ENCODE results near the gene PUS1. TPM values are rescaled to one million over a fixed set of nuclear protein-coding genes. Genes with fewer than 3 reads are reported as not detected.
A peak's percentile ranks its signal among the peaks of the same experiment; 100 is the strongest.

The PUS1 gene
- total and polyA plus RNA-seq, 2 donors from 2014 or later: 16.1 to 28.8 TPM

- Histone ChIP-seq H3K27ac (ENCODE audit: low read depth in 2 of 2, low read length in 2 of 2) (no peak overlapping the region), H3K9me3 (ENCODE audit: control insufficient read depth in 2 of 3, insufficient read depth in 1 of 3, low read length in 3 of 3) (no peaks in the 10 kb centered on the region), H3K27me3 (ENCODE audit: control insufficient read depth, insufficient read depth, low read length) (no peaks in the 10 kb centered on the region), H3K9ac (ENCODE audit: low read length in 3 of 3) (no peak overlapping the region), H3K36me3 (ENCODE audit: control insufficient read depth in 2 of 3, insufficient read depth in 3 of 3, low read length in 3 of 3) (peaks cover 0 to 12% (median 0%) of the 10 kb centered on the region in 3 donors), H3K4me3 (ENCODE audit: low read length in 3 of 3) (no peak overlapping the region), H3K4me1 (ENCODE audit: control insufficient read depth in 2 of 3, insufficient read depth in 2 of 3, low read depth in 1 of 3, low read length in 3 of 3) (no peaks in the 10 kb centered on the region)
- no peak for TF ChIP-seq CTCF (IDR thresholded peaks at IDR 0.05; ENCODE audit: borderline replicate concordance, extremely low read depth, insufficient read depth)
- intact Hi-C loops (cut with DNase I): no loop called here
- DNase-seq (peak in 1 of 5 donors; percentile 29), FAIRE-seq (no peak)
Measured at GRCh38 chr12:131942671-131943070, 13.6 kb downstream of the PUS1 start.

- TF ChIP-seq CTCF (IDR thresholded peaks at IDR 0.05; ENCODE audit: borderline replicate concordance, extremely low read depth, insufficient read depth): no peak
- peaks cover 0 to 12% (median 0%) of the 10 kb centered on the region in 3 donors for H3K36me3 ChIP-seq (ENCODE audit: control insufficient read depth in 2 of 3, insufficient read depth in 3 of 3, low read length in 3 of 3)
- no peak for FAIRE-seq
- H3K9ac ChIP-seq (ENCODE audit: low read length in 3 of 3): no peak overlapping the region
- H3K27ac ChIP-seq (ENCODE audit: low read depth in 2 of 2, low read length in 2 of 2): no peak overlapping the region
- no peaks in the 10 kb centered on the region for H3K9me3 ChIP-seq (ENCODE audit: control insufficient read depth in 2 of 3, insufficient read depth in 1 of 3, low read length in 3 of 3)
- no peaks in the 10 kb centered on the region for H3K27me3 ChIP-seq (ENCODE audit: control insufficient read depth, insufficient read depth, low read length)
- H3K4me3 ChIP-seq (ENCODE audit: low read length in 3 of 3): no peak overlapping the region
- H3K4me1 ChIP-seq (ENCODE audit: control insufficient read depth in 2 of 3, insufficient read depth in 2 of 3, low read depth in 1 of 3, low read length in 3 of 3): no peaks in the 10 kb centered on the region
- DNase-seq: peak in 1 of 5 donors; percentile 48
- intact Hi-C loops (cut with DNase I): no loop called here
Measured at GRCh38 chr12:131943389-131943788, 14.3 kb downstream of the PUS1 start.

- Histone ChIP-seq H3K27ac (ENCODE audit: low read depth in 2 of 2, low read length in 2 of 2) (no peak overlapping the region), H3K9ac (ENCODE audit: low read length in 3 of 3) (no peak overlapping the region), H3K36me3 (ENCODE audit: control insufficient read depth in 2 of 3, insufficient read depth in 3 of 3, low read length in 3 of 3) (peaks cover 0 to 12% (median 0%) of the 10 kb centered on the region in 3 donors), H3K4me1 (ENCODE audit: control insufficient read depth in 2 of 3, insufficient read depth in 2 of 3, low read depth in 1 of 3, low read length in 3 of 3) (no peaks in the 10 kb centered on the region), H3K27me3 (ENCODE audit: control insufficient read depth, insufficient read depth, low read length) (no peaks in the 10 kb centered on the region), H3K4me3 (ENCODE audit: low read length in 3 of 3) (no peak overlapping the region), H3K9me3 (ENCODE audit: control insufficient read depth in 2 of 3, insufficient read depth in 1 of 3, low read length in 3 of 3) (no peaks in the 10 kb centered on the region)
- TF ChIP-seq CTCF (IDR thresholded peaks at IDR 0.05; ENCODE audit: borderline replicate concordance, extremely low read depth, insufficient read depth): no peak
- intact Hi-C loops (cut with DNase I): no loop called here
- FAIRE-seq: no peak
- peak in 1 of 5 donors; percentile 40 for DNase-seq
Measured at GRCh38 chr12:131943876-131944275, 14.8 kb downstream of the PUS1 start.

All from kidney (tissue), 14 donors.